Sciatic nerve (tissue), 2 donors: ENCODE data around the gene KLHL42. TPM values are rescaled to one million over a fixed set of nuclear protein-coding genes. Genes with fewer than 3 reads are reported as not detected.

Source experiments
- ATAC-seq: fragments of 200-7000 bp; cut with Tn5 transposase; one replicate; pipeline ENCODE4 v1.9.1; 2020; ENCODE audit warnings: mild to moderate bottlenecking, moderate library complexity
- DNase-seq: peaks from one replicate; pipeline ENCODE4 v3.0.0-alpha.2; 2020; ENCODE audit warnings: low spot score
- intact Hi-C: fragments of 100-400 bp; cut with DNase I; formaldehyde crosslinking; loops from one replicate; pipeline ENCODE4 v1.14.2; 2022
- total RNA-seq: library from RNA; stranded (reverse); fragmentation: NEBNext Ultra II Directional; extraction: Animal tissue kit (Norgen Biotek cat#: 25700); gene quantifications from one replicate; pipeline ENCODE4 v1.2.1, GENCODE V29; 2021
- donor health status: DM: no; HTN: no; CAD: no.
- donor health status: DM: no; HTN: no; CAD: no.

KLHL42 gene
- total RNA-seq, 1 donor from 2014 or later: 31.8 TPM

DNA sequence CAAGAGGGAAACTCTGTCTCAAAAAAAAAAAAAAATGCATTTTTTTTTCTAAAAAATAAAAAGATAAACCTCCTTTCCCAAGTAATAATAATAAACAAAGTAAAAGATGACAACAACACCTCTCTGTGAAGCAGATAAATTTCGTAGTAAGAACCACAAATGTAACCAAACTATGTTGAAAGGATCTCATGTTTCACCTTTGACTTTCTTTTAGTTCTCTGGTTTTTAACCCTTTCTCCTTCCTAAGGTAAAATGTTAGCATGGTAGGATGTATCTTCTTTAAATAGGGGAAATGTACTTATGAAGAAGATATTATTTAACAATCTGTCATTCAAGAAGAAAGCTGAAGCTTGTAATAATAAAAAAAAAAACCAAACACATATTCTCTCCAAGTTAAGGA is 1.8 kb upstream of the KLHL42 start:
- no peak for ATAC-seq
- intact Hi-C loops: no loop called here
- no peak for DNase-seq

DNA sequence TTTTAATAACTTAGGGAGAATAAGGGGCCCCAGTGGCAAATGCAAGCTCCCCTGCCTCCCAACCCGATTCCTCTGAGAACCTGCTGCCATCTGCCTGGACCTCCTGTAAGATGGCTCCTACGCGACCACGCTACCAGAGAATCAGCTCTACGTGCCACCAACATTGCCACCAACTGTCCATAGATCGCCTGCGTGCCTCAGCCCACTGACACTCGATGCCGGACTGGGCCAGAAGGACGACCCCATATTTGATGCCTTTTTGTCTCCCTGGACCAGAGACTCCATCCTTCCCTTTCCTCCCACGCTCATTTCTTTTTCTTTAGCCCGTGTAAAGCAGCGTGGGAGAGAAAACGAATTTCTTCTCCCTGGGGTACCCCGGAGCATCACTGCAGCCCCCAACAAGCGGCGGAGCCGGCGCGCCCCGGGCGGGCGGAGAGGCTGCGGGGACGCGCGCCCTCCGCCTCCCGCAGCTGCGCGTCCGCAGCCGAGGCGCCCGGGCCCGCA is 565 bp upstream of the KLHL42 start:
- peak; percentile 12 for ATAC-seq
- DNase-seq: no peak
- intact Hi-C loops: no loop called here

DNA sequence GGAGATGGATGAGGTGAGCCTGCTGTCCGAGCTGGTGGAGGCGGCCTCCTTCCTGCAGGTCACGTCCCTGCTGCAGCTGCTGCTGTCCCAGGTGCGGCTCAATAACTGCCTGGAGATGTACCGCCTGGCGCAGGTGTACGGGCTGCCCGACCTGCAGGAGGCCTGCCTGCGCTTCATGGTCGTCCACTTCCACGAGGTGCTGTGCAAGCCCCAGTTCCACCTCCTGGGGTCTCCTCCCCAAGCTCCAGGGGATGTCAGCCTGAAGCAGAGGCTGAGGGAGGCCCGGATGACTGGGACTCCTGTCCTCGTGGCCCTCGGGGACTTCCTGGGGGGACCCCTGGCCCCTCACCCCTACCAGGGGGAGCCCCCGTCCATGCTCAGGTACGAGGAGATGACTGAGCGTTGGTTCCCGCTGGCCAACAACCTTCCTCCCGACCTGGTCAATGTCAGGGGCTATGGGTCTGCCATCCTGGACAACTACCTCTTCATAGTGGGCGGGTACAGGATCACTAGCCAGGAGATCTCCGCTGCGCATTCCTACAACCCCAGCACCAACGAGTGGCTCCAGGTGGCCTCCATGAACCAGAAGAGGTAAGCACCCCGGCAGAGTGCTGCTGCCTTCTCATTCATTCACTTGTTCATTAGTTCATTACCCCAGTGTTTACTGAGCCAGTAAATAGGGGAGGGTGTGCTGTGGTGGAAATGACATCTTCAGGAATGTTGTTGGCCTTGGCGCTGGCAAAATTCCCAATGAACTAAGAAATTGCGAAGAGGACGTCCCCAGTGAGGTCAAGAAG is 777 bp downstream of the KLHL42 start:
- peak; percentile 43 for ATAC-seq
- DNase-seq: no peak
- intact Hi-C loops: no loop called here

DNA sequence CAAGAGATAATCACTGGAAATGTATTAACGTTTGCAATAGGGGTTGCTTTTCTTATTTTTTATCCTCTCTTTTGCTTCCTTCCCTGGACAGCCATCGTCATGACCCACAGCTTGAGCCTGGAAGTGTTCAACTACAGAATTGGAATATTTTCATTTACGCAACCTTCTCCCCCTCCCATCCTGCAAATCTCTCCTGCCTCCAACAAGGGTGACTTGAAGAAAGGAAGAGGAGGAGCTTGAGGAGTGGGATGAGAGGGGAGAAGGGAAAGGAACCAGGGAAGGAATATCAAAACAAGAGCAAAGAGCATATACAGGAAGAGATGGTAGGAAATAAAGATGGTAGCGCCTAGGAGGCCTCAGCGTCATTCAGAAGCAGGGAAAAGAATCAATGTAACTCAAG is 1.6 kb downstream of the KLHL42 start:
- DNase-seq (no peak), ATAC-seq (peak; percentile 53)
- intact Hi-C loops: no loop called here

DNA sequence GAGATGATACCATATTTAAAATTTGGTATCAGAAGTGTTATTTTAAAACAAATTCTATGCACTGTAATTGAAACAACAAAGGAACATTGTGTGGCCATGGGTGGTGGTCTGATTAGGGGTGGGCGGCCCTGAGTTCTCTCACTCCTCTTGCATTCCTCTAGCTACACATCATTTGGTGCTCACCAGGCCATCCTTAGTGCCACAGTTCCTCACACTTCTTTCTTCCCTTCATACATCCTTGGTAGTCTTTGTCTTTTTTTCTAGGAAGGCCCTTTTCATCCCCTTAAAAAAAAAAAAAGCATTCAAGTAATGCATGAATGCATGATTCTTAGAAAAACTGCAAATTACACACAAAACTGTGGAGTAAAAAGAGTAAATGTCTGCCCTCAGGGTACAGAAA is 2.4 kb downstream of the KLHL42 start:
- intact Hi-C loops: no loop called here
- no peak for DNase-seq
- no peak for ATAC-seq

DNA sequence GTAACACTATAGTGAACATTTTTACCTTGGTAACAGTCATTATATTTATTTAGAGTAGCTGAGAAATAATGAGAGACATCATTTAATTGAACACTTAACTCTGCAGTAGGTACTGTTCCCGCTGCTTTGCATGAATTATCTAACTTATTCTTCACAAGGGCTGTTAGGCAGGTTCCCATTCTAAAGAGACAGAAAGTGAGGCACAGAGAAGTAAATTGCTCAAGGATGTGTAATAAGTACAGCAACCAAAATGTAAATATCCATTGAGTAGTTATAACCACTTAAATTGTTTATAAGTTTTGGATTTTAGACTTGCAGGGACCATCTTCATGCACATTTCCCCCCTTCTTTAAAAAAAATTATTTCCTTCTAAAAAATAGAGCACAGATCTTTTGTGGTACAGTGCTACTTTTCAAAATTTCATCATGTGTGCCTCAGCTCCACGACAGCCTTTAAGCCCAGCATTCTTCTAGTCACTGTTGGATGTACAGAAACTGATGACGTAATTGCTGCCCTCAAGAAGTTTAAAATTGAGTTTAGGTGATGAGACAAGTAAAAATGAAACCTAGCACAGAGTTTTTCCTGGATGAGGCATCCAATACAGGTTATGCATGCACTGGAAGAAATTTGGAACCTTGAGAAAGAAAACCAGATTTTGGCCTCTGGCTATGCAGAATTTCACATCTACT is 6.0 kb downstream of the KLHL42 start:
- DNase-seq: no peak
- intact Hi-C loops: no loop called here
- ATAC-seq: no peak

GRCh38 chr12:27787559-27787958 is 7.5 kb downstream of the KLHL42 start:
- DNase-seq (no peak), ATAC-seq (no peak)
- intact Hi-C loops: no loop called here

DNA sequence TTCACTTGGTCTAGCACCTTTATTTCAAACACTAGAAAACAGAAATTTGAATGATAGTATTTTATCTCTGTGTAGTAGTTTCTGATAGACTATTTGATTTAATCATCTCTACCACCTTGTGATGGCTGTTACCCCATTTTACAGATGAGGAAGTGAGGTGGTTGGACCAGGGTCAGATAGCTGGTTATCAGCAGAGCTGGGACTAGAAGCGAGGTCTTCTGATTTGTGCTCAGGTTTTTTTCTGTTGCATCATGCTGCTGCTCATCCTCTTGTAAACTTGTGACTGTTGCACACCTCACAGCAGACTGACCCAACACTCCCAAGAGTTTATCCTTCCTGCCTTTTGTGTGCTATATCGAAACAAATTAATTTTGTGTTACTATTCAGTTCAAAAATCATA is 10.1 kb downstream of the KLHL42 start:
- intact Hi-C loops: no loop called here
- ATAC-seq: no peak
- DNase-seq: no peak

GRCh38 chr12:27794818-27795584 is 15.0 kb downstream of the KLHL42 start:
- ATAC-seq (peak; percentile 81), DNase-seq (no peak)
- intact Hi-C loops: no loop called here

DNA sequence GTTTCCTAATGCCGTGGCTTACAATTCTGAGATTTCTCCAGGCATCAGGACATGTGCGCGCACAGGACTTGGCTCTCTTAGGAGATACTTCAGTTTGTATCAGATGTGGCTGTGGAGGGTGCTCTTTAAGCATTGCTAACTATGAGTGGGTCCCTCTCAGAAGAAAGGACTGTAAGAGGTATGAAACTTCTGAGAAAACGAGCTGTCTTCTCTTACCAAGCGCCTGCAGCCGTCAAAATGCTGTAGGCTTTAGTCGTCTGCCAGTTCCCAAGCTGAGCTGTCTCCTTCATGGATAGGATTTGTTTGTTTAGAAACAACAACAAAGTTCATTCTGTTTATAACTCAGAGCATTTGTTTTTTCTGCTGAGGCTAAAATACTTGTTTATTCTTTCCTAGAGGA is 16.1 kb downstream of the KLHL42 start:
- ATAC-seq (no peak), DNase-seq (no peak)
- intact Hi-C loops: no loop called here

- DNase-seq (no peak), ATAC-seq (no peak)
- intact Hi-C loops: no loop called here
Measured at GRCh38 chr12:27797301-27798025, 17.4 kb downstream of the KLHL42 start.

- intact Hi-C loops: no loop called here
Measured at GRCh38 chr12:27800819-27801218, 20.8 kb downstream of the KLHL42 start.

GRCh38 chr12:27801630-27802029 is 21.6 kb downstream of the KLHL42 start:
- no peak for DNase-seq
- intact Hi-C loops: no loop called here
- ATAC-seq: no peak

More at GRCh38 chr12:27800819-27801218, 20.8 kb downstream of the KLHL42 start:
- ATAC-seq (no peak), DNase-seq (no peak)

- intact Hi-C loops: no loop called here
- DNase-seq (no peak), ATAC-seq (no peak)
Measured at GRCh38 chr12:27802511-27802910, 22.5 kb downstream of the KLHL42 start.

GRCh38 chr12:27802936-27803335 is 22.9 kb downstream of the KLHL42 start:
- no peak for DNase-seq
- intact Hi-C loops: no loop called here
- no peak for ATAC-seq

DNA sequence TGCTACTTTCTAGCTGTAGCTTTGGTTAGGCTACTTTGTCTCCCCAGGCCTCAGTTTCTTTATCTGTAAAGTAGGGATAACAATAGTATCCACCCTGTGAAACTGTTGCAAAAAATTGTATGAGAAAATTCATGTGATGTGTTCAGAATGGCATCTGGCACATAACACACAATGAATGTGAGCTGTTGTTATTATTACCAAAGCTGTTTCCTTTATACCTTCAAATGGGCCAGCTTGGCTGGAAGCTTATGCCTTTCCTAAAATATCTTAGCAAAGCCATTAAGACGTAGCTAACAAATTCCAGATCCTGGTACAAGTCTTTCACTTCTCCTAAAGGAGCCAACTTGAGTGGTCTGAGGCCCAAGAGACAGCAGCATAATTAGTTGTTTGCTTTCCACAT is 25.2 kb downstream of the KLHL42 start:
- ATAC-seq (no peak), DNase-seq (no peak)
- intact Hi-C loops: no loop called here

- intact Hi-C loops: no loop called here
- no peak for ATAC-seq
- no peak for DNase-seq
Measured at GRCh38 chr12:27806259-27806658, 26.2 kb downstream of the KLHL42 start.

DNA sequence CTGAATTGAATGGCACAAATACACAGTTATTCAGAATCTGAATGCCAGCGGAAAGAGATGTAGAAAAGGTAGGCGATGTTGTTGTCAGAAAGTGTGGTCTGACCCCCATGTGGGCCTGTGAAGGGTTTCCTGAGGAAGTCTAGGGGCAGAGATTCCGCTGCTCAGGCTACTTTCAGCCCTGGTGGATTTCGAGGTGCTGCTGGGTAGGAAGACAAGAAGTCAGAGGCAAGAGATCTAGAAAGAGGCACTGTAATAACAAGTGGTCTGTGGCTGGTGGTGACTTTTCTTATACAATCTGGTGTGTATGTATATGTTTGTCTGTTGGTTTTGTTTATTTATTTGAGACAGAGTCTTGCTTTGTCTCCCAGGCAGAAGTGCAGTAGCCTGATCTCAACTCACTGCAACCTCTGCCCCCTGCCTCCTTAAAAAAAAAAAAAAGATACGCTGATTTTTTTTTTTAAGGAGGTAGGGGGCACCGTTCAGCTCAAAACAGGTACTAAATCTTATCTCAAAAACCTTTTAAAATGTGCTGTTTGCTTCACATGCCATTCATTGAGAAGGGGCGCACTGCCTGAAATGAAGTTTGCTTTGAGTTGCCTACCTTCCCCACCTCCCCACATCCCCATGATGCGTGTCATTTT is 27.1 kb downstream of the KLHL42 start:
- intact Hi-C loops: no loop called here
- DNase-seq (no peak), ATAC-seq (no peak)

DNA sequence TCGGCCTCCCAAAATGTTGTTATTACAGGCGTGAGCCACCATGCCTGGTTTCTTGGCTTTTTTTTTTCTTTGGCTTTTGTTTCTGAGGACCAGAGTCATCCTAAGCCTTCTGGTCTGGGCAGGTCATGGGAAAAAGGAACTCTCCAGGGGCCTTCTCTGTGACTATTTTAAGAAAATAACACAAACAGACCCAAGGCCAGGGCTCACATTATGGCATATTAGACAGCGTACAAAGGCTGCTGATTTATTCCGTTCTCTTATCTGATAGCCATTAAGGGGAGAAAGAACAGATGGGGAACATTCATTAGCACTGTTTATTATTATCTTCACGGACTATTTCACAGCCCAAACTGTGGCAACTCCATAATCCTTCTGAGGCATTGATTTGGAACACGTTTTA is 28.8 kb downstream of the KLHL42 start:
- DNase-seq (no peak), ATAC-seq (no peak)
- intact Hi-C loops: no loop called here
